Heart left ventricle (tissue), 16 donors: ENCODE measurements around the gene ATXN7L3. TPM values are rescaled to one million over a fixed set of nuclear protein-coding genes. Genes with fewer than 3 reads are reported as not detected.
A peak's percentile ranks its signal among the peaks of the same experiment; 100 is the strongest.

Experiments
- ATAC-seq, 4 donors: fragments of 200-7000 bp; cut with Tn5 transposase; one replicate each; pipeline ENCODE4 v1.9.1; 2020 to 2022; ENCODE audit warnings: moderate library complexity in 4 of 4, mild to moderate bottlenecking in 3 of 4, moderate number of reproducible peaks in 1 of 4
- DNase-seq, 5 donors: peaks; one replicate each; pipeline ENCODE4 v3.0.0-alpha.2; 2020
- H3K27ac ChIP-seq, 12 donors: fragments of 200-600 bp; sonication (generic) in 4 of 12; one replicate each; pipeline versions ENCODE4 v1.5.0 to v1.8.0; 2016 to 2022; ENCODE audit warnings: mild to moderate bottlenecking in 2 of 12
- H3K27me3 ChIP-seq, 9 donors: fragments of 200-600 bp; sonication (generic) in 2 of 9; one replicate each; pipeline versions ENCODE4 v1.5.1 to v1.8.0; 2016 to 2022; ENCODE audit warnings: mild to moderate bottlenecking in 3 of 9
- H3K36me3 ChIP-seq, 9 donors: fragments of 200-600 bp; sonication (generic) in 2 of 9; one replicate each; pipeline versions ENCODE4 v1.5.0 to v1.8.0; 2018 to 2022; ENCODE audit warnings: mild to moderate bottlenecking in 2 of 9
- H3K4me1 ChIP-seq, 12 donors: fragments of 200-600 bp; sonication (generic) in 4 of 12; one replicate each; pipeline versions ENCODE4 v1.5.0 to v1.8.0; 2016 to 2022; ENCODE audit warnings: mild to moderate bottlenecking in 3 of 12
- H3K4me3 ChIP-seq, 12 donors: fragments of 200-600 bp; sonication (generic) in 4 of 12; one replicate each; pipeline versions ENCODE4 v1.5.0 to v1.8.0; 2017 to 2022; ENCODE audit warnings: mild to moderate bottlenecking in 9 of 12, moderate library complexity in 4 of 12
- H3K9me3 ChIP-seq, 12 donors: fragments of 200-600 bp; sonication (generic) in 4 of 12; one replicate each; pipeline versions ENCODE4 v1.5.0 to v1.8.0; 2016 to 2022; ENCODE audit warnings: mild to moderate bottlenecking in 1 of 12
- CTCF ChIP-seq, 12 donors: fragments of 200-600 bp; sonication (generic) in 4 of 12; IDR thresholded peaks; one replicate each; pipeline versions ENCODE4 v1.5.0 to v1.8.0; 2018 to 2022; ENCODE audit warnings: antibody characterized with exemption in 12 of 12, mild to moderate bottlenecking in 5 of 12
- POLR2A ChIP-seq, 2 donors: fragments of 450-650 bp; IDR thresholded peaks; one replicate each; pipeline ENCODE4 v1.6.1; 2017; ENCODE audit warnings: antibody characterized with exemption in 2 of 2, mild to moderate bottlenecking in 2 of 2, moderate library complexity in 2 of 2
- WGBS, 4 donors: extraction: QIAGEN DNeasy Blood & Tissue Kit in 2 of 4; methylation state at CpG; one replicate each; pipeline versions ENCODE4 v1.1.5 to v1.1.7; 2013 to 2018; 5-methylcytosine and 5-hydroxymethylcytosine counted together
- intact Hi-C, 10 donors: fragments of 100-400 bp; cut with DNase I; formaldehyde crosslinking; loops; one replicate each; pipeline versions ENCODE4 v1.11.1 to v1.14.2; 2022
- polyA plus RNA-seq, 2 donors: library from polyadenylated mRNA; stranded (reverse); fragments of 200-250 nt; gene quantifications; one replicate each; pipeline ENCODE4 v1.2.3, GENCODE V29; 2013
- total RNA-seq, 9 donors: library from RNA; depleted of rRNA in 2 of 9; stranded (reverse); fragments of >200 nt in 2 of 9; fragmentation: NEBNext Ultra II Directional in 3 of 9; extraction: Animal tissue kit (Norgen Biotek cat#: 25700) in 3 of 9; gene quantifications; one replicate each; pipeline versions ENCODE4 v1.1.0 to v1.2.4, GENCODE V29; 2016 to 2023
- donor health status: ischemic (EF 13 %, LVEDD 7.1; RV severe dilation, severe dysfunction).
- donor health status: healthy with polysubstance abuse.
- donor health status: DM: no; HTN: yes; CAD: no.
- donor health status: DM: no; HTN: no; CAD: no.
- donor health status: ischemic (EF 25% LVEDD 6.9; RV normal size, moderate dysfunction).
- donor health status: ischemic (EF 25% LVEDD 5.7; RV mildly dilated, moderate dysfunction).
- donor health status: healthy.
- donor health status: DM: yes; HTN: yes; CAD: no.
- donor health status: ischemic (EF 35%, LVEDD 5.7; RV mildly dilated, moderate dysfunction).
- donor health status: nonischemic (EF 11% LVEDD 7.7; RV severe dilation, severe dysfunction).
- donor health status: DM: yes; HTN: yes; CAD: no.
- donor health status: PGD.
- donor health status: ischemic (EF 29% LVEDD 5.4; RV normal size, mild dysfunction).
- donor health status: nonischemic (EF 23%, LVEDD 6.1; RV moderate dilation, normal function).

ATXN7L3 gene
- total and polyA plus RNA-seq, 11 donors: 24.1 to 54.4 (median 35.3) TPM

GRCh38 chr17:44183024-44183423 lies 16.7 kb downstream of the ATXN7L3 start:
- WGBS, 4 donors: 91 to 96% (median 94%) methylated on average over 2 of the region's 2 CpGs
- Histone ChIP-seq H3K4me1 (peaks cover 0 to 37% (median 17%) of the 10 kb centered on the region in 12 donors), H3K27ac (no peak overlapping the region), H3K27me3 (no peaks in the 10 kb centered on the region), H3K36me3 (peaks cover 0 to 32% (median 26%) of the 10 kb centered on the region in 9 donors), H3K4me3 (no peak overlapping the region), H3K9me3 (no peaks in the 10 kb centered on the region)
- DNase-seq: peak in 2 of 5 donors; percentile 4 to 10
- no peak for ATAC-seq
- intact Hi-C loops: loop anchor here in 1 of 10 donors (10.0 kb wide), 1 partner anchor 118 kb away; the partner anchor contains the start of gene LSM12
- TF ChIP-seq POLR2A (IDR thresholded peaks at IDR 0.05) (no peak), CTCF (IDR thresholded peaks at IDR 0.05) (no peak)

DNA sequence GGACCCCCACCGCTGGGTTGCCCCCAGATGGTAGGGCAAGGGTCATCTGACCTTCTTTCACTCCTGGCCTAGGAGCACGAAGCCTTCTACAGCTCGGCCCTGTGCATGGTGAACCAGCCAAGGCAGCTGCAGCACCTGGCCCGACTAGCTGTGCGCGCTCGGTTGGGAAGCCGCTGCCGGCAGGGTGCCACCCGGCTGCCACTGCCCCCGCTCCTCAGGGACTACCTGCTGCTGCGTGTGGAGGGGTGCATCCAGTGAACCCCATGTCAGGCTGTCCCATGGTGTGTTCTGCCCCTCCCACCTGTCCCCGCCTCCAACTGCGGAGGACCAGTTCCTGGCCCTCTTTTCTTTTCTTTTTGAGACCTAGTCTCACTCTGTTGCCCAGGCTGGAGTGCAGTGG lies 21.6 kb downstream of the ATXN7L3 start:
- intact Hi-C loops: no loop called here
- Histone ChIP-seq H3K9me3 (no peaks in the 10 kb centered on the region), H3K27ac (no peak overlapping the region), H3K27me3 (no peaks in the 10 kb centered on the region), H3K4me1 (peaks cover 0 to 4% (median 0%) of the 10 kb centered on the region in 12 donors), H3K36me3 (peaks cover 0 to 63% (median 47%) of the 10 kb centered on the region in 9 donors), H3K4me3 (no peak overlapping the region)
- DNase-seq (peak in 1 of 5 donors; percentile 29), ATAC-seq (peak in 1 of 4 donors; percentile 25)
- TF ChIP-seq CTCF (IDR thresholded peaks at IDR 0.05) (no peak), POLR2A (IDR thresholded peaks at IDR 0.05) (no peak)
- 88 to 94% (median 92%) methylated on average over 8 to 14 of the region's 14 CpGs for WGBS, 4 donors

- ATAC-seq: peak in 2 of 4 donors; percentile 8 to 30
- no peak for TF ChIP-seq CTCF (IDR thresholded peaks at IDR 0.05)
- no peak for TF ChIP-seq POLR2A (IDR thresholded peaks at IDR 0.05)
- Histone ChIP-seq H3K36me3 (peaks cover 0 to 61% (median 45%) of the 10 kb centered on the region in 9 donors), H3K4me3 (no peak overlapping the region), H3K27ac (no peak overlapping the region), H3K4me1 (no peaks in the 10 kb centered on the region), H3K27me3 (no peaks in the 10 kb centered on the region), H3K9me3 (no peaks in the 10 kb centered on the region)
- WGBS, 4 donors: 91 to 100% (median 93%) methylated on average over 4 of the region's 4 CpGs
- no peak for DNase-seq
- intact Hi-C loops: no loop called here
These were observed 22.0 kb downstream of the ATXN7L3 start for GRCh38 chr17:44177640-44178039.

DNA sequence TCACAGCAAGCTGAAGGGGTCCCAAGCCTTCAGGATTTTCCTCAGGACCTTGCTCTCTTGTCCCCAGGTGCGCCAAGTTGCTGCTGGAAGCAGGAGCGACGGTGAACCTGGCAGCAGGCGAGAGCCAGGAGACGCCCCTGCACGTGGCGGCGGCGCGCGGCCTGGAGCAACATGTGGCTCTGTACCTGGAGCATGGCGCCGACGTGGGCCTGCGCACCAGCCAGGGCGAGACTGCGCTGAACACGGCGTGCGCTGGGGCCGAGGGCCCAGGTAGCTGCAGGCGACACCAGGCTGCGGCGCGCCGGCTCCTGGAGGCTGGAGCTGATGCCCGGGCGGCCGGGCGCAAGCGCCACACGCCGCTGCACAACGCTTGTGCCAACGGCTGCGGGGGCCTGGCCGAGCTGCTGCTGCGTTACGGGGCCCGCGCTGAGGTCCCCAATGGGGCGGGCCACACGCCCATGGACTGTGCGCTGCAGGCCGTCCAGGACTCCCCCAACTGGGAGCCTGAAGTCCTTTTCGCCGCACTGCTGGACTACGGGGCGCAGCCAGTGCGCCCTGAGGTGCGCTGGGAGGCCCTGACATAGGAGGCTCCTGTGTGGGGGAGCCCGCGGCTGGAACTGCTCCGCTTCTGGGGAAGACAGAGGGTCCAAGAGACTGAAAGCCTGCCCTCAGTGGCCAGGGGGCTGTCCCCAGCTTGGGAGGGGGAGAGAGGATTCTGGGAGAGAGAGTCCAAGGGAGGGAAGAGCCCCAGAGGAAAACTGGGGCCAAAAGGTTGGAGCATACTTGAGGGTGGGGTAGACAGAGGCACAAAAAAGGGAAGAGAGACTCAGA lies 22.8 kb downstream of the ATXN7L3 start:
- ATAC-seq: peak in 2 of 4 donors; percentile 21 to 44
- 89 to 94% (median 91%) methylated on average over 14 to 54 of the region's 54 CpGs for WGBS, 4 donors

More for the DNA sequence above, 22.8 kb downstream of the ATXN7L3 start:
- Histone ChIP-seq H3K27ac (no peak overlapping the region), H3K27me3 (no peaks in the 10 kb centered on the region), H3K9me3 (no peaks in the 10 kb centered on the region), H3K4me1 (peaks cover 0 to 5% (median 0%) of the 10 kb centered on the region in 12 donors), H3K4me3 (no peak overlapping the region), H3K36me3 (peaks cover 0 to 59% (median 41%) of the 10 kb centered on the region in 9 donors)
- intact Hi-C loops: no loop called here
- DNase-seq: peak in 1 of 5 donors; percentile 47
- TF ChIP-seq POLR2A (IDR thresholded peaks at IDR 0.05): no peak
- no peak for TF ChIP-seq CTCF (IDR thresholded peaks at IDR 0.05)
